ENCODE data around the gene PROX1.

PROX1 gene

GRCh38 chr1:213966122-213966521 lies 21.7 kb upstream of the PROX1 start:
- H3K9me3 ChIP-seq (ENCODE audit: control insufficient read depth in 1 of 2, low read length in 2 of 2) = peaks cover 0 to 7% of the 10 kb centered on the region in 2 donors
- H3K4me1 ChIP-seq (ENCODE audit: control insufficient read depth in 1 of 2, insufficient read depth in 2 of 2, low read length in 2 of 2) = no peaks in the 10 kb centered on the region
- no peaks in the 10 kb centered on the region for H3K27me3 ChIP-seq (ENCODE audit: low read depth, low read length)
- no peaks in the 10 kb centered on the region for H3K36me3 ChIP-seq (ENCODE audit: control insufficient read depth in 1 of 2, insufficient read depth in 2 of 2, low read length in 2 of 2)
- H3K27ac ChIP-seq (ENCODE audit: low read length) = no peak overlapping the region
- no peak overlapping the region for H3K4me3 ChIP-seq (ENCODE audit: low read depth in 1 of 2, low read length in 2 of 2)

DNA sequence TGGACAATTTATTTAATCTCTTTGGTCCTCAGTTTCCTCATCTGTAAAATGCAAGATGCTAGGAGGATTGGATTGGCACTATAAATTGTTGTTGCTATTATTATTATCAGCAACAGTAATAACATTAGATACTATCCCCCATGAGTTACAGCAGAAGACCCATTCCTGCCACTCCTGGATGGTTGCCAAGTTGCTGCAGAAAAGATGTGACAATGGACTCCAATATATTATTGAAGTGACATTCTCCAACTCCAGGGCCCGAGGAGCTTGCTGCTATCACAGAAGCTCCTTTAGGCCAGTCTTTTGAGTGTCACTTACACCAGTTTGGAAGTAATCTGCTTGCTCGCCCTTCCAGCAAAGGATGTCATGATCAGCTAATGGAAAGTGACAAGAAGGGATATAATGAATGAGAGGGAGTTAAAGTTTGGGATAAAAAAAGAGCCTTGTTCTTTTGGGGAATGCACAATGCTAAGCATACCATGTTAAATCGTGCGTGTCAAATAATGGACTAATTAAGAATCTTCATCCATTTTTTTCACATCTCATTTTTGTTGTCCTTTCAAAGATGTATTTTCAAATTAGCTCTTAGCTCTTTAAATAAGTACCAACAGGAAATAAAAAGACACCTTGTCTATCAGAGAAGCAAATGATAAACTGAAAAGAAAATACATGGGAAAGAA lies 19.5 kb upstream of the PROX1 start:
- H3K36me3 ChIP-seq (ENCODE audit: control insufficient read depth in 1 of 2, insufficient read depth in 2 of 2, low read length in 2 of 2) = no peaks in the 10 kb centered on the region
- no peaks in the 10 kb centered on the region for H3K4me1 ChIP-seq (ENCODE audit: control insufficient read depth in 1 of 2, insufficient read depth in 2 of 2, low read length in 2 of 2)
- H3K27ac ChIP-seq (ENCODE audit: low read length) = no peak overlapping the region
- peaks cover 0 to 2% of the 10 kb centered on the region in 2 donors for H3K9me3 ChIP-seq (ENCODE audit: control insufficient read depth in 1 of 2, low read length in 2 of 2)
- no peaks in the 10 kb centered on the region for H3K27me3 ChIP-seq (ENCODE audit: low read depth, low read length)
- H3K4me3 ChIP-seq (ENCODE audit: low read depth in 1 of 2, low read length in 2 of 2) = no peak overlapping the region

- Histone ChIP-seq H3K9me3 (ENCODE audit: control insufficient read depth in 1 of 2, low read length in 2 of 2) (no peaks in the 10 kb centered on the region), H3K27ac (ENCODE audit: low read length) (no peak overlapping the region), H3K27me3 (ENCODE audit: low read depth, low read length) (no peaks in the 10 kb centered on the region), H3K4me3 (ENCODE audit: low read depth in 1 of 2, low read length in 2 of 2) (no peak overlapping the region), H3K4me1 (ENCODE audit: control insufficient read depth in 1 of 2, insufficient read depth in 2 of 2, low read length in 2 of 2) (no peaks in the 10 kb centered on the region), H3K36me3 (ENCODE audit: control insufficient read depth in 1 of 2, insufficient read depth in 2 of 2, low read length in 2 of 2) (no peaks in the 10 kb centered on the region)
These were observed 17.7 kb upstream of the PROX1 start for GRCh38 chr1:213969958-213970555.

GRCh38 chr1:213972141-213972540 lies 15.6 kb upstream of the PROX1 start:
- Histone ChIP-seq H3K9me3 (ENCODE audit: control insufficient read depth in 1 of 2, low read length in 2 of 2) (no peaks in the 10 kb centered on the region), H3K27me3 (ENCODE audit: low read depth, low read length) (no peaks in the 10 kb centered on the region), H3K4me1 (ENCODE audit: control insufficient read depth in 1 of 2, insufficient read depth in 2 of 2, low read length in 2 of 2) (no peaks in the 10 kb centered on the region), H3K4me3 (ENCODE audit: low read depth in 1 of 2, low read length in 2 of 2) (no peak overlapping the region), H3K36me3 (ENCODE audit: control insufficient read depth in 1 of 2, insufficient read depth in 2 of 2, low read length in 2 of 2) (no peaks in the 10 kb centered on the region), H3K27ac (ENCODE audit: low read length) (no peak overlapping the region)

DNA sequence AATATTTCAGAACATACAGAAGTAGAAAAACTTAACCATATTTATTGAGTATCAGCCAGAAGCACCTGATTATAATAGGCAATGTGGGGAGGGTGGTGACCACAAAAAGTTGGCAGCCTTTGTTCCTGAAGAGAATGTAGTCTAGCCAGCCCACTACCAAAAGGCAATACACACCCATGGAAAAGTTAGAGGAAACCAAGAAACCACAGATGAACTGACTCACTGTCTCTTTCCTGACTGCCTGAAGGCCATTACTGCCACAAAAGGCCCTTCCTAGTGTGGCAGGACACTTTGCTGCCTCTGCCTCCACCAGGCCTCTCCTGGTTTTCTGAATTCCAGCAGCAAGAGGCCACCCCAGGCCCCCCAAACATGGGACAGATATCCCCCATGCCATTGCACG lies 14.6 kb upstream of the PROX1 start:
- H3K4me1 ChIP-seq (ENCODE audit: control insufficient read depth in 1 of 2, insufficient read depth in 2 of 2, low read length in 2 of 2) = no peaks in the 10 kb centered on the region
- H3K27me3 ChIP-seq (ENCODE audit: low read depth, low read length) = no peaks in the 10 kb centered on the region
- H3K9me3 ChIP-seq (ENCODE audit: control insufficient read depth in 1 of 2, low read length in 2 of 2) = no peaks in the 10 kb centered on the region
- no peak overlapping the region for H3K4me3 ChIP-seq (ENCODE audit: low read depth in 1 of 2, low read length in 2 of 2)
- H3K36me3 ChIP-seq (ENCODE audit: control insufficient read depth in 1 of 2, insufficient read depth in 2 of 2, low read length in 2 of 2) = no peaks in the 10 kb centered on the region
- H3K27ac ChIP-seq (ENCODE audit: low read length) = no peak overlapping the region

DNA sequence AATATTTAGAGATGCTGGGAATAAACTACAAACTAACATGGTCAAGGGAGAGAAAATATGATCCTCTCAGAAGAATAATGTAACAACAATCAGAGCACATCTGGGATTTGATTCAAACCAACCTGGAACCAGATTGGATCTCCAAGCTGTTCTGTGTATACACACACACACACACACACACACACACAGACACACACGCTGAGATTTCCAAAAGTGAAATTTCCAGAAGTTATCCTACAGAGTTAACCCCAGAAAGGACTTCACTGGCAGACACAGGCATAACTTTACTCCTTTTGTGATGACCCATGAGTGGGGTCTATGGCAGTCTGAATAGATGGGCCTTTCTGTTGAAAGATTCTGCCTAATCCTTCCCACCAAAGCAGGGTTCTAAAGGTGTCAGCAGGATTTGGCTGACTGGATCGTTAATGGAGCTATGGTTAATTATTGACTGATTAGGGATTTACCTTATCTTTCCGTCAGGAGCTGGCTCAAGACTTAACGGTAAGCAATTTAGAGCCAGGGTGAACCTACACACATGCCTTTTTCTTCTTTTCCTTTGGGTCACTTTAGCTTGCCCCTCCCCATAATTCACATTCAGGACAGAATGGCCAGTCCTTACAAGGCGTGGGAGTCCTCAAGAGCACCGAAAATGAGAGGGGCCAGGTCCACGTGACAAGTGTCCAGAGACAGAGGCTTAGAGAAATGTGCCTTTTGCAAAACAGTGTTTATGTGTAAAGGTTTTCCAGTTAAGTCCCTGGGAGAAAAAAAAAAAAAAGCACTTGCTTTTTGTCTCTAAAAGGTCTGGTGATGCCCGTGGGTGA lies 10.9 kb upstream of the PROX1 start:
- Histone ChIP-seq H3K27ac (ENCODE audit: low read length) (no peak overlapping the region), H3K27me3 (ENCODE audit: low read depth, low read length) (peaks cover 21% of the 10 kb centered on the region), H3K9me3 (ENCODE audit: control insufficient read depth in 1 of 2, low read length in 2 of 2) (no peaks in the 10 kb centered on the region), H3K4me1 (ENCODE audit: control insufficient read depth in 1 of 2, insufficient read depth in 2 of 2, low read length in 2 of 2) (no peaks in the 10 kb centered on the region), H3K36me3 (ENCODE audit: control insufficient read depth in 1 of 2, insufficient read depth in 2 of 2, low read length in 2 of 2) (no peaks in the 10 kb centered on the region), H3K4me3 (ENCODE audit: low read depth in 1 of 2, low read length in 2 of 2) (no peak overlapping the region)

DNA sequence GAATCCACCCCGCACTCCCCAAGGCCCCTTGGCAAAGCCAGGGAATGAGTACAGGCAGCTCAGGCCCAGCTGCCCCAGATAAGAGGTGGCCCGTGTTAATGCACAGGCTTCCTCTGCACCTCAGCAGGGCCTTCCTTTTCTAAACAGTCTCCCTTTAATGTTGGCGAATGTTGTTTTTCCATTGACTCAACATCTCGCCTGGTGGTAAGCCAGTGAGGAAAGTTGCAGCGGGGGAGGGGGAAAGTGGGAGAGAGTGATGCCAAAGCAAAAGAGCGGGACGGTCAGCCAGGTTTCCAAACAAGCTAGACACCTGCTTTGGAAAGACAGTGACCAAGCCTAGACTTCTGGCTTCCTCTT lies 10.3 kb upstream of the PROX1 start:
- Histone ChIP-seq H3K4me3 (ENCODE audit: low read depth in 1 of 2, low read length in 2 of 2) (no peak overlapping the region), H3K27me3 (ENCODE audit: low read depth, low read length) (peaks cover 27% of the 10 kb centered on the region), H3K9me3 (ENCODE audit: control insufficient read depth in 1 of 2, low read length in 2 of 2) (no peaks in the 10 kb centered on the region), H3K36me3 (ENCODE audit: control insufficient read depth in 1 of 2, insufficient read depth in 2 of 2, low read length in 2 of 2) (no peaks in the 10 kb centered on the region), H3K4me1 (ENCODE audit: control insufficient read depth in 1 of 2, insufficient read depth in 2 of 2, low read length in 2 of 2) (peaks cover 0 to 2% of the 10 kb centered on the region in 2 donors), H3K27ac (ENCODE audit: low read length) (no peak overlapping the region)

- H3K27ac ChIP-seq (ENCODE audit: low read length) = no peak overlapping the region
- H3K4me1 ChIP-seq (ENCODE audit: control insufficient read depth in 1 of 2, insufficient read depth in 2 of 2, low read length in 2 of 2) = peaks cover 0 to 6% of the 10 kb centered on the region in 2 donors
- H3K27me3 ChIP-seq (ENCODE audit: low read depth, low read length) = peaks cover 30% of the 10 kb centered on the region
- H3K9me3 ChIP-seq (ENCODE audit: control insufficient read depth in 1 of 2, low read length in 2 of 2) = no peaks in the 10 kb centered on the region
- no peak overlapping the region for H3K4me3 ChIP-seq (ENCODE audit: low read depth in 1 of 2, low read length in 2 of 2)
- H3K36me3 ChIP-seq (ENCODE audit: control insufficient read depth in 1 of 2, insufficient read depth in 2 of 2, low read length in 2 of 2) = no peaks in the 10 kb centered on the region
These were observed 9.9 kb upstream of the PROX1 start for GRCh38 chr1:213977909-213978308.

DNA sequence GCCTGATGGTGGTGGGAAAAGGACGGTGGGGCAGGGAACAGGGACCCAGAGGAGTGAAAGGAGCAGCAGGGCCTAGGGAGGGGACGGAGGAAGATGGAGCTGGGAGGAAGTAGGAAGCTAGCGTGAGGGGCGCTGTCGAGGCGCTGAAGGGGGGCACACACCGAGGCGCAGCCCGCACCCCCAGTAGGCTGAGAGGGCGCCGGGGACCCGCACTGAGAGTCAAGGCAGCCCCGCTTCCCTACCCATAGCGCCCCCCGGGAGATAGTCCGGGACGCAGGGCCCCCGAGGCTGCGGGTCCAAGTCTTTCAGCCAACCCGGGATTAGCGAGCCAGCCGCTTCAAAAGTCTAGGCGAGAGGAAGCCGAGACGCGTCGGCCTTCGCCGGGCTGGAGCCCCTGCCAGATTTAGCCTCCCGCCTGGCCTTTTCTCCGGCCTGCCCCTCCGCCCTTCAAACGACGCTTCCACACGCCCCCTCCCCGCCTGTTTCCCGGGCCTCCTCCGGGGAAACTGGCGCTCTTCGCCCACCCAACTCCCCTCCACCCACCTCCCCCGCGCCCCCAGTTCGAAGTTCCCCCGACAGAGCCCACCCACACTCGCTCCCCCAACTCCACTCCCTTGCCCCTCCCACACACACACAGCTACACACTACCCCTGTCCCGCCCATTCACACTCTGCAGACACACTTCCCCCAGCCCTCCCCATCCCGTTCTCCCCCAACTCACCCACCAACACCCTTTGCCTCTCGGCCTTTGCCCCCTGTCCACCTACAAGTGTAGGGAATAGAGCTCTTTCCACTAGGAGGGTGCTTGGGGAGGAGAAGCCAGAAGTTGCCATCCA lies 7.8 kb upstream of the PROX1 start:
- H3K4me3 ChIP-seq (ENCODE audit: low read depth in 1 of 2, low read length in 2 of 2) = no peak overlapping the region

DNA sequence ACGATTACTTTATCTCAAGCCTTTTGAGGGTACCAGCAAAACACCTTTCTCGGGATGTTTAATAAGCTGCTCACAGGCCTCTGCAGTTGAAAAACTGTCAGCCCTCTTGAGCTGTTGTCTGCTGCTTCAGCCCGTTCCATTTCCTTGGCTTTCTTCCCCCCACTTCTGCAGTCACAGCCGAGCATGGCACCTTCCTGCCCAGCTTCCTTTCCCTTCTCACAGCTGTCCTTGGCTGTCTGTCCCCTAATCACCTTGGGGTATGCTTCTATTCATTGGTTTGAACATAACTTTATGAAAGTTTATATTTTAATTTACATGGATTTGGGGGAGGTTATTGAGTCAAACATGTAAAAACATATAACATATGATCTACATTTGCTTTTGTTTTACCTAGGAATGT lies 6.9 kb upstream of the PROX1 start:
- Histone ChIP-seq H3K27ac (ENCODE audit: low read length) (no peak overlapping the region), H3K27me3 (ENCODE audit: low read depth, low read length) (peaks cover 59% of the 10 kb centered on the region)

More for the DNA sequence above, 7.8 kb upstream of the PROX1 start:
- Histone ChIP-seq H3K4me1 (ENCODE audit: control insufficient read depth in 1 of 2, insufficient read depth in 2 of 2, low read length in 2 of 2) (peaks cover 3 to 12% of the 10 kb centered on the region in 2 donors), H3K36me3 (ENCODE audit: control insufficient read depth in 1 of 2, insufficient read depth in 2 of 2, low read length in 2 of 2) (no peaks in the 10 kb centered on the region), H3K27me3 (ENCODE audit: low read depth, low read length) (peaks cover 50% of the 10 kb centered on the region), H3K27ac (ENCODE audit: low read length) (no peak overlapping the region), H3K9me3 (ENCODE audit: control insufficient read depth in 1 of 2, low read length in 2 of 2) (no peaks in the 10 kb centered on the region)

DNA sequence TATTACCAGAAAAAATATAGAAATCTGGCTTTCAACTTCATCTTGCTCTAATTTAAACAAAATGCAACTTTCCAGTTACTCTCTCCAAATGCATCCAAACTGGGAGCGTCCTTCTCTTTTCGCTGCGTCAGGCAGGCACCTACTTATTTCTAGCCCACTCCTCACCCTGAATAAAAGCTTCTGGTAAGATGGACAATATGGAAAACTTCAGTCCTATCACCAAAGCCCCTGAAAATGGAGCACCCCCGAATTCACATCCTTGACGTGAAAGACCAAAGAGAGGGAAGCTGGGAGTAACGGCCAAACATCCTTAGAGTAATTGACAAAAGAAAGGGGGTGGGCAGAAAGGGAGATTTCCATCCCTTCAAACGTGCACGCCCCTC lies 5.5 kb upstream of the PROX1 start:
- Histone ChIP-seq H3K36me3 (ENCODE audit: control insufficient read depth in 1 of 2, insufficient read depth in 2 of 2, low read length in 2 of 2) (no peaks in the 10 kb centered on the region), H3K27ac (ENCODE audit: low read length) (no peak overlapping the region), H3K4me1 (ENCODE audit: control insufficient read depth in 1 of 2, insufficient read depth in 2 of 2, low read length in 2 of 2) (peaks cover 3 to 30% of the 10 kb centered on the region in 2 donors), H3K9me3 (ENCODE audit: control insufficient read depth in 1 of 2, low read length in 2 of 2) (no peaks in the 10 kb centered on the region), H3K27me3 (ENCODE audit: low read depth, low read length) (peaks cover 72% of the 10 kb centered on the region), H3K4me3 (ENCODE audit: low read depth in 1 of 2, low read length in 2 of 2) (peak overlapping the region in 1 of 2 donors; percentile 58)

More for the DNA sequence above, 6.9 kb upstream of the PROX1 start:
- Histone ChIP-seq H3K4me3 (ENCODE audit: low read depth in 1 of 2, low read length in 2 of 2) (no peak overlapping the region), H3K9me3 (ENCODE audit: control insufficient read depth in 1 of 2, low read length in 2 of 2) (no peaks in the 10 kb centered on the region), H3K4me1 (ENCODE audit: control insufficient read depth in 1 of 2, insufficient read depth in 2 of 2, low read length in 2 of 2) (peaks cover 3 to 20% of the 10 kb centered on the region in 2 donors), H3K36me3 (ENCODE audit: control insufficient read depth in 1 of 2, insufficient read depth in 2 of 2, low read length in 2 of 2) (no peaks in the 10 kb centered on the region)

Data from muscle layer of duodenum (tissue), 2 donors.